NT2/D1 (cell line): ENCODE results near the gene TMEM116.
"Not testable (repeated sequence)": the region's sequence is repeated elsewhere in the genome, so short reads cannot be mapped to it uniquely, and the experiment has no call there.

Experiments used
- DNase-seq: peaks from one replicate; pipeline ENCODE4 v3.0.0-alpha.2; 2011; ENCODE audit warnings: low read depth, low spot score
- H3K27me3 ChIP-seq: 2 replicates; pipeline ENCODE4 v1.6.0; 2011; ENCODE audit warnings: mild to moderate bottlenecking; ENCODE audit not compliant: insufficient read length, insufficient read depth
- H3K36me3 ChIP-seq: 2 replicates; pipeline ENCODE4 v1.6.1; 2011; ENCODE audit warnings: mild to moderate bottlenecking, low read length, mixed read lengths; ENCODE audit not compliant: insufficient read depth, insufficient read length
- H3K4me1 ChIP-seq: 2 replicates; pipeline ENCODE4 v1.5.1; 2011; ENCODE audit not compliant: insufficient read depth, insufficient read length
- H3K4me3 ChIP-seq: 2 replicates; pipeline ENCODE4 v1.5.1; 2011; ENCODE audit warnings: low read depth; ENCODE audit not compliant: insufficient read length
- H3K9ac ChIP-seq: 2 replicates; pipeline ENCODE4 v1.6.0; 2011; ENCODE audit warnings: low read depth; ENCODE audit not compliant: insufficient read length
- H3K9me3 ChIP-seq: 2 replicates; pipeline ENCODE4 v1.5.1; 2011; ENCODE audit warnings: mild to moderate bottlenecking, low read length; ENCODE audit not compliant: insufficient read depth
- SUZ12 ChIP-seq: IDR thresholded peaks from 2 replicates; pipeline ENCODE4 v1.6.1; 2011; ENCODE audit not compliant: insufficient read length, insufficient read depth; ENCODE audit errors: extremely low read depth
- YY1 ChIP-seq: IDR thresholded peaks from 2 replicates; pipeline ENCODE4 v1.6.1; 2011; ENCODE audit not compliant: insufficient read length, insufficient read depth
- ZNF274 ChIP-seq: IDR thresholded peaks from 2 replicates; pipeline ENCODE4 v1.6.1; 2011; ENCODE audit warnings: mild to moderate bottlenecking, low read depth, low read length

TMEM116 gene

DNA sequence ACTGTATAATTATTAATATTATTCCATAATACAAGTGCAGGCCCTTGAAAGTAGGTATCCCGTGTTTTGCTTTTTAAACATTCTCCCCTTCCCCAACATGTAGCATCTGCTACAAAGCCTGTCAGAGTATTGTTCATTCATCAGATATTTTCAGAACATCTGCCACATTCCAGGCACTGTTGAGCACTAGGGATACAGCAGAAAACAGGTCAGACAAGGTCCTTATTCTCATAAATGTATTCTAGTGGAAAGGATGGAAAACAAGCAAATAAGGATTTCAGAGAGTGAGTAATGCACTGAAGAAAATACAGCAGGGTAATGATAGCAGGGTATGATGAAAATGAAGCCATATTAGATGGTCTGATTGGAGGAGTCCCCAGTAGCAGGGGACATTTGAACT, 4.1 kb upstream of the TMEM116 start:
- Histone ChIP-seq H3K9ac (no peak overlapping the region), H3K4me3 (no peak overlapping the region), H3K36me3 (peaks cover 60% of the 10 kb centered on the region), H3K4me1 (no peaks in the 10 kb centered on the region), H3K27me3 (no peaks in the 10 kb centered on the region), H3K9me3 (no peaks in the 10 kb centered on the region)
- no peak for DNase-seq
- no peak for TF ChIP-seq YY1
- TF ChIP-seq SUZ12: no peak
- no peak for TF ChIP-seq ZNF274

DNA sequence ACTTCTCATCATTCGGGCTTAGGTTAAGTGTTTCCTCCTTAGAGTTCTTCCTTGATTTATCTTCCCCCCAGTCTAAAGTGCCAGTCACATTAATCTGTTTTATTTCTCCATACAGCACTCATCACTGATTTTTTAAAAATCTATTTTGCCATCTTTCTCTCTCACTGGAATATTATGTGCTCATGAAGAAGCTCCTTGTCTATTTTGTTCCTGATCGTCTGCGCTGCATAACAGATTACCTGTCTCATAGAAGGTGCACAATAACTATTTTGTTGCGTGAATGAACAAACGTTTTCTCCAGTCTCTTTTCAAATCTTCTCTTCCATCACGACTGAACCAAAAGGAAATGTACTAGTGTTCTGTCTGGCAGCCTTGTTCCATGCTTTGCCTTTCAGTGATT, 3.0 kb upstream of the TMEM116 start:
- TF ChIP-seq SUZ12 (no peak), ZNF274 (no peak), YY1 (no peak)
- Histone ChIP-seq H3K9me3 (no peaks in the 10 kb centered on the region), H3K4me3 (no peak overlapping the region), H3K27me3 (no peaks in the 10 kb centered on the region), H3K4me1 (no peaks in the 10 kb centered on the region), H3K36me3 (peaks cover 51% of the 10 kb centered on the region), H3K9ac (no peak overlapping the region)
- no peak for DNase-seq

DNA sequence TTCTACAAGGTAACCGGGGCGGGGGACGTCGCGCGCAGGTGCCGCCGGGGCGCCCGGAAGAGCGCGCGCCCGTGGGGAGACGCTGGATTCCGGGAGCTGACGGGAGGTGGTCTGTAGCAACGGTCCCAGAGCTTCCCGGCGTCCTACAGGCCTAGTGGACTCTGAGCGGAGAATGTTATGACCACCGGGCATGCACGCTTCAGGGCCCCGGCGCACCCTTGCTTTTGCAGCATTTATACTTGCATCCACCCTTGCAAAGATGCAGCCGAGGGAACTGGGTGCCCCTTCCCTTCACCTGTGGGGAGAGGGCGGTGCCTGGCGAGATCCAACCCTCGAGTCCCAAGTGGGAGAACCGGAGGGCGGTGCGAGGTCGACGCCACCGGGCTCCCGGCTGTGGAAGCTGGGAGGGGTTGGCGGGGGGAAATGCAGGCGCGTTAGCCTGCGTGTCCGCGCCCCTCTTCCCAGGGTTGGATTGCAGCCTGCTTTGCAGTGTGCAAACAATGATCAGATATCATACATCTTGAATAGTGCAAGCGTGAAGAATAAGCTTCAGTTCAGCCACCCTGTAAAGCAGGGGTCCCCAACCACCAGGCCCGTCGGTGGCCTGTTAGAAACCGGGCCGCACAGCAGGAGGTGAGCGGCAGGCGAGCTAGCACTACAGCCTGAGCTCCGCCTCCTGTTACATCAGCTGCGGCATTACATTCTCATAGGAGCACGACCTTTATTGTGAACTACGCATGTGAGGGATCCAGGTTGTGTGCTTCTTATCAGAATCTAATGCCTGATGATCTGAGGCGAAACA, 837 bp upstream of the TMEM116 start:
- Histone ChIP-seq H3K27me3 (no peaks in the 10 kb centered on the region), H3K4me1 (no peaks in the 10 kb centered on the region), H3K4me3 (peak overlapping the region; percentile 91), H3K9me3 (no peaks in the 10 kb centered on the region), H3K36me3 (peaks cover 40% of the 10 kb centered on the region), H3K9ac (peak overlapping the region; percentile 99)
- no peak for DNase-seq
- TF ChIP-seq SUZ12 (no peak), YY1 (no peak), ZNF274 (no peak)

DNA sequence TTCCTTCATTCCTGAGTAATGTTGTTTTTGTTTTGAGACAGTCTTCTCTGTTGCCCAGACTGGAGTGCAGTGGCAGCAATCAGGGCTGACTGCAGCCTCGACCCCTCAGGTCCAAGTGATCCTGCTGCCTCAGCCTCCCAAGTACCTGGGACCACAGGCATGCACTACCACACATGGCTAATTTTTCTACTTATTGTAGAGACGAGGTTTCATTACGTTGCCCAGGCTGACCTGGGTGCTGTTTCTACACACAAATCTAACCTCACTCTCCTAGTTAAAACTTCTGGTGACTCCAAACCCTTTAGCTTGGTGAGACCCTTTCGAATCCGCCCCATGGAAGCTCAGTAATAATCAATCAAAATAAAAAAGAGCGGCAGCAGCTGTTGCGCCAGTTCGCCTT, 1.3 kb downstream of the TMEM116 start:
- H3K36me3 ChIP-seq: peaks cover 28% of the 10 kb centered on the region
- TF ChIP-seq ZNF274 (no peak), YY1 (no peak), SUZ12 (no peak)
- H3K9ac ChIP-seq: peak overlapping the region; percentile 99
- H3K27me3 ChIP-seq: no peaks in the 10 kb centered on the region
- H3K9me3 ChIP-seq: no peaks in the 10 kb centered on the region
- peak overlapping the region; percentile 95 for H3K4me3 ChIP-seq
- no peaks in the 10 kb centered on the region for H3K4me1 ChIP-seq
- DNase-seq: no peak

DNA sequence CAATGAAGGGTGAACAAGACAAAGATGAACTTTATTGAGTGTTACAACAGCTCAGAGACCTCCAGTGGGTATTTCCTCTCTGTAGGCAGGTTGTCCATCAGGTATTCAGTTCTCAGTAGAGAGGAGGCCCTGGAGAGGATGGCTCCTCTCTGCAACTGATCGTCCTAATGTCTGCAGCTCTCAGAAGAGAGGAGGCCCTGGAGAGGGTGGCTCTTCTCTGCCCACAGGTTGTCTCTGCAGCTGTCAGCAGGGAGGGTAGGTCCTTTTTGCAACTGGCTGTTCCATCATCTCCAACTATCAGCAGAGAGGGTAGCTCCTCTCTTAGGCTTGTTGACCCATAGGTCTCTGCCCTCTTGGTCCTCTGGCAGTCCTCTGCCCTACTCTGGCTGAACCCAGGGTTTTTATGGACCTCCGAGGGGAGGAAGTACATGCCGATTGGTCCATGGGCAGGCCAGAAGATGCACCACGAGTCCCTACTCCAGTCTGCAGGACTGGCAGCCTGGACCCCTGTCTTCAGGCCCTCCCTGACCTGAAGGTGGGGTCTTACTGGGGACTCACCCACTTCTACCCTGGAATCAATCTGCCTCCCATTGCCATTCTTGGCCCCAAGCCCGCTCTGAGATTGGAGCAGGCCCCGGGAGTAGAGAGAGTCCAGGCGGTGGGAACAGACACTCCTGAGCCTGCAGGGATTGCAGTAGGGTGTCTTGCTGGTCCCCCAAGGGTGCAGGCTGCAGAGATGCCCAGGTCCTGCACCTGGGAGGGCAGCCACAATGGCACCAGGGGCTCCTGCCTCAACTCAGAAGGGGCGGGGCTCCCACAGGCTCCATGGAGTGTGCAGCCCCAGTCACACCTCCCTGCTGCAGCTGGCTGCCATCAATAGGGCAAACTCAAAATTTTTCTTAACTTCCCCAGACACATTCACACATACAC, 2.3 kb downstream of the TMEM116 start:
- H3K27me3 ChIP-seq: no peaks in the 10 kb centered on the region
- H3K4me3 ChIP-seq: no peak overlapping the region
- no peaks in the 10 kb centered on the region for H3K9me3 ChIP-seq
- H3K4me1 ChIP-seq: no peaks in the 10 kb centered on the region
- no peak overlapping the region for H3K9ac ChIP-seq
- TF ChIP-seq YY1 (no peak), SUZ12 (no peak), ZNF274 (no peak)
- peaks cover 21% of the 10 kb centered on the region for H3K36me3 ChIP-seq
- no peak for DNase-seq

DNA sequence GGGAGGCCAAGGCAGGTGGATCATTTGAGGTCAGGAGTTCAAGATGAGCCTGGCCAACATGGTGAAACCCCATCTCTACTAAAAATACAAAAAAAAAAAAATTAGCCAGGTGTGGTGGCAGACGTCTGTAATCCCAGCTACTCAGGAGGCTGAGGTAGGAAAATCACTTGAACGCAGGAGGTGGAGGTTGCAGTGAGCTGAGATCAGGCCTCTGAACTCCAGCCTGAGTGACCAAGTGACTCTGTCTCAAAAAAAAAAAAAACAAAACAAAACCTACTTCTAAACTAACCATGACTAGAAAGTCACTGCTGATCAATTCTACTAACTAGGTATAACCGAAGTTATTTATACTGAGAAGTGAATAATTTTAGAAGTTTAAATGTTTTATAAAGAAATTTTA, 3.4 kb downstream of the TMEM116 start:
- not testable (repeated sequence) for DNase-seq, H3K9ac ChIP-seq, H3K4me1 ChIP-seq, H3K9me3 ChIP-seq, H3K27me3 ChIP-seq, H3K4me3 ChIP-seq
- H3K36me3 ChIP-seq: peaks cover 17% of the 10 kb centered on the region

DNA sequence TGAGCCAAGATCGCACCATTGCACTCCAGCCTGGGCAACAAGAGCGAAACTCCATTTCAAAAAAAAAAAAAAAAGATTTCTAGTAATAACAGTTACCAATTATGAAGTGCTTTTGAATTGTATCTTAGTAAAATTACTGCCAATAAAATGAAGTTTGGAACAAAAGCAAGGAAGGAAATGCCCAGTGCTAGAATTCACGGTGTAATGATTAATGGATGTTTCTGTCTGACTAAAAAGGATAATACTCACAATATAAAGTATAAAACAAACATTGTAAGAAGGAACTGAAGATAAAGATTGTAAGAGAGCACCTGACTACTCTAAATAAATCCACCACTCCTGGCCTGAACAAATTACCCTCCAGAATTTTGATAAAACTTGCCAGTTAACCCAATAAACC, 4.0 kb downstream of the TMEM116 start:
- no peaks in the 10 kb centered on the region for H3K9me3 ChIP-seq
- no peak for DNase-seq
- H3K36me3 ChIP-seq: peaks cover 17% of the 10 kb centered on the region
- H3K4me1 ChIP-seq: no peaks in the 10 kb centered on the region
- H3K27me3 ChIP-seq: no peaks in the 10 kb centered on the region
- no peak for TF ChIP-seq ZNF274
- no peak for TF ChIP-seq SUZ12
- TF ChIP-seq YY1: no peak
- H3K4me3 ChIP-seq: no peak overlapping the region
- no peak overlapping the region for H3K9ac ChIP-seq
